CD4-positive, alpha-beta T cell treated with Interleukin-10 for 1 hour (primary cell): ENCODE measurements around the gene LIMS4.
"Not testable (repeated sequence)": the region's sequence is repeated elsewhere in the genome, so short reads cannot be mapped to it uniquely, and the experiment has no call there.

Source experiments
- DNase-seq: peaks from one replicate; pipeline ENCODE4 v3.0.0-alpha.2; 2020

The LIMS4 gene

DNA sequence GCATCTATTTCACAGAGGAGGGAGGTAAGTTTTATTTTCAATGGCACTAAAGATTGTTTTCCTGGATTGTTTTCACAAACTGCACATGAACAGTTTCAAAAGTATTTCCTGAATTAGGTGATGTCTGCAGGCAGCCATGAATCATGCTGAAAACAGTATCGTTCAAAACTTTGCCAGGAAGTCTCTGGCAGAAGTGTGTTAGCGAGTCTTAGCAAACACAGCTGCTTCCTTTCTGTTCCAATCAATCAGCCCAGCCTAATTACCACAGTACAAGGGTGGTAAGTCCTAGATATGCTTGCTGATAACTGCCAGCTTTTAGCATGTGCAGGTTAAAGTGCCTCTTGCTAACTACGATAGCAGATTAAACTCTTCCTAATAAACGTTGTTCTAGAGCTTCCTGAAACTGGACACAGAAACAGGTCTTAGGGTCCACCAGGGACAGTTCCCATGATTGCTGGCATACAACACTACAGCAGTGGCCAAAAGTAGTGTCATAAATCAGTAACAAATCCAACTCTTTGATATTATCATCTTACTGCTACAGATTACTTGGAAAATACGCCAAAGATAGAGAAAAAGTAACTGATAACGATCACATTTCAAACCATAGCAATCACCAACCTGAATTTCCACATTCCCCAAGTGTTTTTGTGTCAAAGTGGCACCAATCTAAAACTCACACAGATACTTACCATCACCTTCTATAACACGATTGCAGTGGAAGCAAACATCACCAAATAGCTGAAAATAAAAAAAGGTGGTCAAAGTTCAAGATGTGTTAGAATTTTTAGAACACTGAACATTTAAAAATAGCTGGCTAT, 23.3 kb downstream of the LIMS4 start:
- DNase-seq: not testable (repeated sequence)

DNA sequence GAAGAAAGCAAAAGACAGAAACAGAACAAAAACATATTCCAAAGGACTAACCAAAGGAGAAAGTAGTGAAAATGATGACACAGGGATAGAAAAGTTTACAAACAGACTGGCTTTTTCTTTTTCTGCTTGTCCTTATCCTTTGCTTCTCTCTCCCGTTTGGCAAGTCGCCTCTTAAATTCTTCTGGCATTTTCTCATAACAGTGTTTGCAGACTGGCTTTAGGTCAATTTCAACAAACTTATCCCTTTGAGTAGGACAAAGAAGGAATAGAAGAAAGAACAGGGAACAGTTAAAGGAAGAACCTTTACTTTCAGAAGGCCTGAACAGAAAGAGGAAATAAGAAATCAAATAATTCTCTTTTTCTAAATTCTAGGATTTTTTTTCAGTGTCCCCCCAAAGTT, 26.0 kb downstream of the LIMS4 start:
- DNase-seq: not testable (repeated sequence)

DNA sequence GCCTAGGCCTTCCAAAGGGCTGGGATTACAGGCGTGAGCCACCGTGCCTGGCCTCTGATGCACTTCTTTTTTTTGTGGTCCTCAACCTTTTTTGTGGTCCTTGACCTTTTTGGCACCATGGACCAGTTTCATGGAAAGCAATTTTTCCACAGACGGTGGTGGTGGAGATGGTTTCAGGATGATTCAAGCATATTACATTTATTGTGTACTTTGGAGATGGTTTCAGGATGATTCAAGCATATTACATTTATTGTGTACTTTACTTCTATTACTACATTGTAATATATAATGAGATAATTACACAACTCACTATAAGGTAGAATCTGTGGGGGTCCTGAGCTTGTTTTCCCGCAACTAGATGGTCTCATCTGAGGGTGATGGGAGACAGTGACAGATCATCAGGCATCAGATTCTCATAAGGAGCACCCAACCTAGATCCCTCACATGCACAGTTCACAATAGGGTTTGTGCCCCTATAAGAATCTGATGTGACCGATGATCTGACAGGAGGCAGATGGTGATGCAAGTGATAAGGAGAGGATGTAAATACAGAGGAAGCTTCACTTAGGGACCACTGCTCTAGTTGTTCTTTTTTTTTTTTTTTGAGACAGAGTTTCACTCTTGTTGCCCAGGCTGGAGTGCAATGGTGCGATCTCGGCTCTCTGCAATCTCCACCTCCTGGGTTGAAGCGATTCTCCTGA, 29.2 kb downstream of the LIMS4 start:
- not testable (repeated sequence) for DNase-seq

DNA sequence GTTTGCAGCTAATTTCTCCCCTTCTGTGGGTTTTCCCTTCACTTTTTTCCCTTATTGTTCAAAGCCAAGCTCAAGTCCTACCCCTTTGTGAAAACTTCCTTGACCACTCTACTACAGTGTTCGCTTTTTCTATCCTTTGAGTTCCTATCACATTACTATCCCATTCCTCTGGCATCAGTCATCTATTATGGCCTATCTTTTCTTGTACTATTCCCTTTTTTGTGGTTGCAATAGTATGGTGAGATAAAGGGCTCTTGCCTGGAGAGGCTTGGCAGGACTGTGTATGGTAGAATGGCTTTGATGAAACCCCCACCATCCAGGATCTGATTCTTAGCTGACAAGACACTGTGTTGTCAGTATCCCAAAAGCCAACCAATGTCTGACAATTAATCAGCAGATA, 30.7 kb downstream of the LIMS4 start:
- not testable (repeated sequence) for DNase-seq

DNA sequence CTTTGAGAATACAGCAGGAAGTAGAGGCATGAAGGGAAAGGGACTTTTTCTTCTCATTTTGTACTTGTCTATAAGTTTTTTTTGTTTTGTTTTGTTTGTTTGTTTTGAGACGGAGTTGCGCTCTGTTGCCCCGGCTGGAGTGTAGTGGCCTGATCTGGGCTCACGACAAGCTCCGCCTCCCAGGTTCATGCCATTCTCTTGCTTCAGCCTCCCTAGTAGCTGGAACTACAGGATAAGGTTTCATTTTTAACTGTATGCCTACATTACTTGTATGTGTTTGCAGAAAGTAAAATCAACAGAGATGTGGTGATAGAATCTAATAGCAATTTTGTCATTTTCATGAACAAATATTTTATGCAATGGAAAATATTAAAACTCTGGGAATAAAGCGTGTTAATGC, 38.1 kb downstream of the LIMS4 start:
- not testable (repeated sequence) for DNase-seq

DNA sequence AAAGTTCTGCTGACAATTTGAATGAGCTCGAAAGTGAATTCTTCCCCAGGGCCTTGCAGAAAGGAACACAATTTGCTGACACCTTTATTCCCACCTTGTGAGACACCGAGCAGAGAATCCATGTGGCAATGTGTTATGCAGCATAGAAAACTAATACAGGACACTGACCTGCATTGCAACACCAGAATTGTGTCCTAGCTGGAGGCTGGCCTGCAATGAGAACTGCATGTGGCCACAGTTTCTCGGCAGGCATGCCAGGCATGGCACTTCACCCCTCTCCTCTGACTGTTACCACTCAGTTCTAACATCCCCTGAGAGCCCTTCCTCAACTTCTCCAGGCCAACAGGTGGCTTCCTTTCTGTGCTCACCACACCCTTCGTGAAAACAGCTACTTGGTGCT, 46.9 kb downstream of the LIMS4 start:
- not testable (repeated sequence) for DNase-seq

DNA sequence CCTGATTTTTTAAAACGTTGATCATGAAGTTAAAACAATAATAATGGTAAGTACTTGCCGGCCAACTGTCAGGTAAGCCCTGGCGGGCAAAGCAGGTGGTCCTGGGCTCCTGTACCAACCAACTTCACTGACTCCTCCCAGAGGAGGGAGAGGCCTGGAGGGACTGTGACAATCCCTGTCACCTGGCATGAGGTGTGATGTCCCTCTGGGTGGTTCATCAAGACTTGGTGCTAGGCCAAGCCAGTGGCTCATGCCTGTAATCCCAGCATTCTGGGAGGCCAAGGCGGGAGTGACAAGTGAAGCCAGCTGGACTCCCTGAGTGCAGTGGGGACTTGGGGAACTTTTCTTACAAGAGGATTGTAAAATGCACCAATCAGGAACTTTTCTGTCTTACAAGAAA, 48.2 kb downstream of the LIMS4 start:
- DNase-seq: not testable (repeated sequence)

DNA sequence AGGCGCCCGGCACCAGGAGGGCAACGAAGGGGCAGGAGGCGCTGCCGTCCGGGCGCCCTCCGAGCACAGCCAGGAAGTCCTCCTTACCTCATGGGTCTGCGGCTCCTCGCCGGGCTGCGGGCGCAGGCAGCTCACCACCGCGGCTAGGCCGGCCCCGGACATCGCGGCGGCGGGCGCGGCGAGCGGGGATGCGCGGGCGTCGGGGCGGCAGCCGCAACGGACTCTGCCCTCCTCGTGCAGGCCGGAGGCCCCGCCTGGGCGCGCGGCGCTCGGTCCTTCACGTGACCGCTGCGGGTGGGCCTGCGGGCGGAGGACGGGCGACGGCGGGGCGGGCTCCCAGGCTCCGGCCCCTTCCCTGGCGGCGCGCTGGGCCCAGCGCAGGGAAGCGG, 49.0 kb downstream of the LIMS4 start:
- DNase-seq: not testable (repeated sequence)

DNA sequence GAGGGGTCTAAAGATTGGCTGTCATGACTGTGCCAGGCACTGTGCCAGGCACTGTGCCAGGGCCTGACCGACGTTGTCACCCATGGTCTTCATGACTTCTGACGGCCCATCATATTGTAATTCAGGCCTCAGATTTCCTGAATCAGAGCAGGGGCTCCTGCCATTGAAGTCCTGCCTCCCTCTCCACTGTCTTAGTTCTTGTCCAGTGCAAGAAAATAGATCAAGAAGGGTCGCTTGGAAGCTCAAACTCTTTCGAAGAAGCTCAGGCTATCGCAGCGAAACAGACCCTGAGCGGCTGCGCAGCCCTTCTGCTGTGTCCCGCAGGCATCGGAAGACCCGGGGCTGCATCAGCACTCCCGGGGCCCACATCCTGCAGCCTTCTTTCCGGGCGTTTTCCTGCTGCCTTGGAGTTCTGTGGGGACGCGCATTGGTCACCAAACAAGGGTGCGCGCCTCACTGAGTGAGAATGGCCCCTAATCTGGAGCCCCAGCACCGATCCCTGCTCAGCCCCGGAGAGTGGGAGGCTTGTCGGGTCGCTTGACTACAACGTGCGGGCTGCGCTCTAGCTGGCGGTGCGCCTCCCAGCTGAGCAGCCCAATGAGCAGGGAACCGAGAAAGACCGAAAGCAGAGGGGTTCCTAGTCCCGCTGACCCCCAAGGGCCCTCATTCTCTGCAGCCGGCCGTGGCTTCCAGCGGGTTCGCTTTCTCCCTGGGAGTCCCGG, 49.6 kb downstream of the LIMS4 start:
- DNase-seq: not testable (repeated sequence)

DNA sequence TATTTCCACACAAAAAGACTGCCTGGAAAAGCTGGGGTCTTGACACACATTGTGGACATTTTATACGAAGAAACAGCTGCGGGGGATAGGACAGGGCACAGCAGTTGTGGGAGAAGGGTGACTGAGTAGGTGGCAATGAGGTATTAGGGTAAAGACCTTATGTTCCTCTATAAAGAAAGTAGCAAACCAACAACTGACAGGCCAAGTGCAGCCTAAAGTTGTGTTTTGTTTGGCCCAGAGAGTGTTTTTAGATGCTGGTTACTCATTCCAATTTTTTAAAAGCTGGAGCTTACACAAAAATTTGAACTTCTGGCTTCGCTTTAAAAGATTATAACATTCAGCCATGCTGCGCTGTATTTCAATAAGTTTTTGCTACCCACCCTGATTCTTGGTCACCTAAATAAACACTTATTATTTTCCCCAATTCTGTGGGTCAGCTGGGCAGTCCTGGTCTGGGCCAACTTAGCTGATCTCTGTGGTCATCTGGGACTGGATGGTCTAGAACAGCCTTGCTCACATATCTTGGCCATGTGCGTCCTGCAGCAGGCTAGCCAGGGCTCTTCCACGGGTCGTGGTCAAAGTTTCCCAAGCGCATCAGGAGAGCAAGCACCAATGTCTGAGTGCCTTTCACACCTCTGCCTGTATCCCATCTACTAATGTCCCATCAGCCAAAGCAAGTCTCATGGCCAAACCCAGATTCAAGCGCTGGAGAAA, 51.8 kb downstream of the LIMS4 start:
- not testable (repeated sequence) for DNase-seq

DNA sequence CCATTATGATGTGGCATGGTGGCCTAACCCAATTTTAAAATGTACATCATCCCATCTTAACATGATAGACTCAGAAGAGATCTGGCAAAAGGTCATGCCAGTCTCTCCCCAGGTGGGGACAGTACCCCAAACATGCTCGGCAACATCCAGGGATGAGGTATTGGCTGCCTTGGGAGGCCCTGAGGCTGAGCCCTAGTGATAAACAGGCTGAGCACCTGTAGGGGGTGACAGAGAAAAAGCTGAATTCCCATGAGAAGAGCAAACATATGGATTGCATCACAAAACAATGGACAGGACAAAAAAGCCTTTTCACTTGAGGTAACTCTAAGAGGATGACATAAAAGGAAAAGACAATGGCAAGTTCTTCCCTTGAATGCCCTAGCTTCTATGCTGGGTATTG, 65.5 kb downstream of the LIMS4 start:
- DNase-seq: not testable (repeated sequence)

DNA sequence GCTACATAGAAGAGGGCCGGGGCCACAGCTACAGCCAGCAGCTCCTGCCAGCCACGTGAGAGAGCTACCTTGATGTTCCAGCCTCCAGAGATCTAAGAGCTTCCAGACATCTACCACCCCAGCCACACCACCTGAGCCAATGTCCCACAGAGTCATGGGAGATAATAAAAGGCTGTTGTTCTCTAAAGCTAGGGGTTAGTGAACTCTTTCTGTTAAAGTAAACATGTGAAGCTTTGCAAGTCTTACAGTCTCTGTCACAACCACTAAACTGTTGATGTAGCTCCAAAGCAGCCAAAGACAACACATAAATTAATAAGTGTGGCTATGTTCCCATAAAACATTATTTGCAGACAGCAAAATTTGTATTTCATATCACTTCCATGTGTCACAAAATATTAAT, 67.6 kb downstream of the LIMS4 start:
- not testable (repeated sequence) for DNase-seq

DNA sequence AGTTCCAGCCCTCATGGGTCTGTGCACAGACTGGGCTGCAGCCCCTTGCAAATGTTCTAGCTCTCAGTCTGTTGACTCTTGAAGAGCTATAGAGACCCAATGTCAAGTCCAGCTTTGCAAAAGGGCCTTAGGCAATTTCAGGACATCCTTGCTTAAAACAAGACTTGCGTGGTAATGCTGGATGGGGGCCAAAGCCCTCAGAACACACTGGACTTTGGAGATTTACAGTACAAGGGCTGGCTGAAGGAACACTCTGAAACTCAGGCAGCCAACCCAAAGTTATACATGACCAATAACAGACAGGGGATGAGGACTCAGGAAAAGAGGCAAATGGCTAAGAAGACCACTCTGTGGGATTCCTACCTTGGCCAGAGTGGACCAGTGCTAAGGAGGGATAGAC, 68.4 kb downstream of the LIMS4 start:
- DNase-seq: not testable (repeated sequence)

DNA sequence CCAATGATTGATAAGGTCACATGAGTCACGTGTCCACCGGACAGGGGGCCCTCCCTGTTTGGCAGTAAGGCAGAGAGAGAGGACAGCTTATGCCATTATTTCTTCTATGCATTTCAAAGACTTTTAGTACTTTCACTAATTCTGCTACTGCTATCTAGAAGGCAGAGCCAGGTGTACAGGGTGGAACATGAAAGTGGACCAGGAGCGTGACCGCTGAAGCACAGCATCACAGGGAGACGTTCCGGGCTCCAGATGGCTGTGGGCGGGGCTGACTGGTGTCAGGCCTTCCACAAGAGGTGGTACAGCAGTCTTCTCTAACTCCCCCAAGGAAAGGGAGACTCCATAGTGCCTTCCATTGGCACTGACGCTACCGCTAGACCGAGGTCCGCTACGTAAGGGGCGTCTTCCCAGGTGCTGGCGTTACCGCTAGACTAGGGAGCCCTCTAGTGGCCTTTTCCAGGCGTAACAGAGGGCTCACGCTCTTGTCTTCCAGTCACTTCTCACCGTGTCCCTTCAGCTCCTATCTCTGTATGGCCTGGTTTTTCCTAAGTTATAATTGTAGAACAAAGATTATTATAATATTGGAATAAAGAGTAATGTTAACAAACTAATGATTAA, 71.5 kb downstream of the LIMS4 start:
- DNase-seq: not testable (repeated sequence)

DNA sequence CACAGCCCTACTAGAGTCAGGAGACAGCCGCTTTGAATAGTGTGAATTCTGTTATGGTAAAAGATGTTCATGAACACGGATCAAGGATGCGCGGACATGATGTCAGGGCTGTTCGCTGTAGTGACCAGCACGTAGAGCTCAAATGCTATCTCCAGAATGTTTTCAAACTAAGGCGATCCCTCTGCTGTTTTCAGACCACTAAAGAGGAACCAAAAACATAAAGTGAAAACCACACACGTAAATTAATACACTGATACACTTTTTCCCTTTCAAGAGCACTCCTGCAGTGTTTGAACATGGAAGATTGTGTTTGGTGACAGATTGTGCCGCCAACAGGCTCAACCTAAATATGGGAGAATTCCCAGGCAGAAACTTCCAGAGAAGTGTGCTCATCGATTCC, 73.2 kb downstream of the LIMS4 start:
- not testable (repeated sequence) for DNase-seq

DNA sequence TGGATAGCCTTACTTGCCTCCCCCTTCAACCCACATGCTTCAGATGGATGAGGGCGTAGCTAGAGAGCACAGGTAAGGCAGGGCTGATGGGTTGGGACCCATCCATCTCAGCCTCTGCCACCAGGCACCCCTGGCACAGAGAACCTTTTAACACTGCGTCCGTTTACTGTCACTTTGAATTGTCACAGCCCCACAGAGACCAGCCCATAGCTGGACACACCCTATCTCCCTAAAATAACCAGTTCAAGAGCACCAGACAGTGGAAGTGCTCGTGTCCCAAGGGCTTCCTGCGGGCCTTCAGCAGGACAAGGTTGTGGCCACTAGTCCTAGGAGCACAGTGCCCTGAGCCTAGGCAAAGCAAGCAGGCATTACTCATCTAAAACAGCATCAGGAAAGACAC, 76.6 kb downstream of the LIMS4 start:
- not testable (repeated sequence) for DNase-seq
